Osteoblast (primary cell): ENCODE data around the gene WDR72. TPM values are rescaled to one million over a fixed set of nuclear protein-coding genes. Genes with fewer than 3 reads are reported as not detected.

Source experiments
- DNase-seq: peaks from one replicate; pipeline ENCODE4 v3.0.0; 2011; ENCODE audit warnings: low spot score, mixed read lengths; ENCODE audit not compliant: insufficient read length; ENCODE audit errors: missing footprints
- H2AFZ ChIP-seq: 2 replicates; pipeline ENCODE4 v1.6.0; 2011; ENCODE audit warnings: mild to moderate bottlenecking, low read length
- H3K27ac ChIP-seq: 2 replicates; pipeline ENCODE4 v1.5.1; 2011; ENCODE audit warnings: mild to moderate bottlenecking, low read depth, low read length, moderate library complexity
- H3K27me3 ChIP-seq: 2 replicates; pipeline ENCODE4 v1.6.0; 2012; ENCODE audit warnings: mild to moderate bottlenecking, control low read depth, inconsistent platforms, low read length, moderate library complexity; ENCODE audit not compliant: insufficient read depth
- H3K36me3 ChIP-seq: 2 replicates; pipeline ENCODE4 v1.5.1; 2011; ENCODE audit warnings: mild to moderate bottlenecking, low read length, control low read depth, moderate library complexity; ENCODE audit not compliant: insufficient read depth
- H3K4me1 ChIP-seq: 2 replicates; pipeline ENCODE4 v1.5.1; 2011; ENCODE audit warnings: mild to moderate bottlenecking, low read length, control low read depth, moderate library complexity; ENCODE audit not compliant: insufficient read depth
- H3K4me2 ChIP-seq: 2 replicates; pipeline ENCODE4 v1.6.0; 2011; ENCODE audit warnings: mild to moderate bottlenecking, low read length; ENCODE audit not compliant: insufficient read depth
- H3K4me3 ChIP-seq: fragments of 200-600 bp; sonication (generic); 3 replicates; pipeline ENCODE4 v1.5.1; 2012; ENCODE audit warnings: mild to moderate bottlenecking, low read length, inconsistent platforms; ENCODE audit not compliant: insufficient read depth
- H3K79me2 ChIP-seq: 2 replicates; pipeline ENCODE4 v1.6.0; 2012; ENCODE audit warnings: mild to moderate bottlenecking, low read length, control low read depth, inconsistent platforms; ENCODE audit not compliant: insufficient read depth
- H3K9me3 ChIP-seq: 2 replicates; pipeline ENCODE4 v1.5.1; 2011; ENCODE audit warnings: low read depth, low read length, control low read depth
- H4K20me1 ChIP-seq: 2 replicates; pipeline ENCODE4 v1.6.0; 2012; ENCODE audit warnings: mild to moderate bottlenecking, low read length, control low read depth; ENCODE audit not compliant: insufficient read depth
- CTCF ChIP-seq: IDR thresholded peaks from 2 replicates; pipeline ENCODE4 v1.5.1; 2011; ENCODE audit warnings: mild to moderate bottlenecking, low read depth, low read length, moderate library complexity; ENCODE audit errors: extremely low read depth
- total RNA-seq: library from RNA; depleted of rRNA; stranded (reverse); fragments of >200 nt; gene quantifications from 2 replicates; pipeline ENCODE4 v1.2.3, GENCODE V29; 2012

Gene WDR72
- not detected in 2 replicates for total RNA-seq

DNA sequence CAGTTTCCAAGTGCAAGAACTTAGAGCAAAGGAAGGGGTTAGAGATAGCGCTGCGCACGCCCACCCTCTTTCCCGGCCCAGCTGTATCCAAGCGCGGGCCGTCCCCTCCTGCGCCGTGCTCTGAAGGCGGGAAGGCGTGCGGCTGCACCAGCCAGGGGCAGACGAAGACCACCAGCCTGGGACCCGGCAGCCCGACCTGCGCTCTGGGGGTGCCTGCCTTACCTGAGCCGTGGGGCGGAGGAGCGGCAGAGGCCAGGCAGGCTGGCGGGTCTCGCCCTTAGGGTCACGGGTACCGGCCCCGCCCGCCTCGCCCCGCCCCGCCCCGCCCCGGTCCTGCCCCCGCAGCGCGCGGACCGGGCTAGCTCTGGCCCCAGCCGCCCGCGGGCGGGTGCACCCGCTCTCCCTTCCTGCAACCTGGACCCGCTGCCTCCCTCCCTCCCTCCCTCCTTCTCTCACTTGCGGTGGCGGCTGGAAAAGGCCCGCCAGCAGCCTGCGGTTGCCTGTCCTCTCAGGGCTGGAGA, at the start of gene WDR72:
TSS of gene WDR72 (minus strand) at position 253 of the 521 bp plus-strand sequence. CDS start 26,514 bp downstream, outside the sequence.
- no peaks in the 10 kb centered on the region for H3K4me1 ChIP-seq
- no peaks in the 10 kb centered on the region for H3K9me3 ChIP-seq
- H3K79me2 ChIP-seq: no peaks in the 10 kb centered on the region
- no peak within 1 kb of the TSS for H3K4me3 ChIP-seq
- H2AFZ ChIP-seq: no peak within 1 kb of the TSS
- H3K27ac ChIP-seq: no peak within 1 kb of the TSS
- no peak for TF ChIP-seq CTCF
- H3K4me2 ChIP-seq: no peak within 1 kb of the TSS
- no peaks in the 10 kb centered on the region for H4K20me1 ChIP-seq
- DNase-seq: no peak
- H3K36me3 ChIP-seq: no peaks in the 10 kb centered on the region
- H3K27me3 ChIP-seq: no peaks in the 10 kb centered on the region

DNA sequence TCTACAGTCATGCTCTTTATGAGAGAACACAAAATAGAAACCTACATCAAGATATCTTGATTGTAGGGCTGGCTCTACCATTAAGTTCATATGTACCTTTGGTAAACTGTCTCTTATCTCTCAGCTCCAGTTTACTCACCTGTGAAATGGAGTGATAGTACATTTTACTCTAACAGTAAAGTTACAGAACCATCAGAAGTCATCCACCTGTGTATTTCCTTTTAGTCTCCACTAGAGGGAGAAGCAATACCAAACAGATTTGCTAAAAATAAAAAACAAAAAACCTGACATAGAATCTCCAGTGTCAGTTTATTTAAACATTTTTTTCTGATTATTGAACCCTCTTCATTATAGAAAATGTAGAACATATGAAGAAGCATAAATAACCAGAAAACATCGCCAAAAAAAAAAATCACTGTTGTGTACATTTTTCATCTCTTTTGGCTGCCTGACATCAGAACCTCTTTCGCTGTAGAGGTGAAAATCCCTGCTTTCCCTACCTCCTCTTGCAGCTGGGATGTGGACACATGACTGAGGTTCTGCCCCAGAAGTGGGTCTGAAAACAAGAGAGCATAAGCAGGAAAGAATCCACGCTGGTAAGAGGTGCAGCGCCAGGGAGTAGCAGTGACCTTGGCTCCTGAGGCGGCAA, 48.7 kb upstream of the WDR72 start:
- Histone ChIP-seq H3K79me2 (no peaks in the 10 kb centered on the region), H4K20me1 (no peaks in the 10 kb centered on the region), H3K27ac (no peak overlapping the region), H3K9me3 (no peaks in the 10 kb centered on the region), H3K36me3 (no peaks in the 10 kb centered on the region), H2AFZ (no peak overlapping the region), H3K4me1 (no peaks in the 10 kb centered on the region), H3K27me3 (no peaks in the 10 kb centered on the region), H3K4me3 (no peak overlapping the region), H3K4me2 (no peak overlapping the region)
- peak; percentile 45 for TF ChIP-seq CTCF
- DNase-seq: no peak

DNA sequence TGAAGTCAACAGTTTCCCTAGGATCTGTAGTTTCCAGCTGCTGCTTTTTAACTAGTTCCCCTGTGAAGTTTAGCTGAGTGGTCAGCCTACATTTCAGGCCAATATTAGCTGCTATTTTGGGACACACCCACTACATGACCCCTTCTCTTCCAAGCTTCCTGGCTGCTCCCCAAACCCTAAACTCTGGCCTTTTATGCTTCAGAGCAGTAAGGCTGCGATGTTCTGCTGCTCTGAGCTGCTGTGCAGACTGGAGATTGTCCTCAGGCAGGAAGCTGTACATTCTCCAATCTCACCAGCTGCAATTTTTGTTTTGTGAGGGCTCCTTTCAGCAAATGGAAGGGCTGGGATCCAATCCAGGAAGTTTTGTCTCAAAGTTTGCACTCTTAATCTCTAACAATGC, 48.0 kb upstream of the WDR72 start:
- TF ChIP-seq CTCF: no peak
- Histone ChIP-seq H3K4me3 (no peak overlapping the region), H3K79me2 (no peaks in the 10 kb centered on the region), H3K27me3 (no peaks in the 10 kb centered on the region), H2AFZ (no peak overlapping the region), H3K4me1 (no peaks in the 10 kb centered on the region), H3K27ac (no peak overlapping the region), H3K36me3 (no peaks in the 10 kb centered on the region), H4K20me1 (no peaks in the 10 kb centered on the region), H3K9me3 (no peaks in the 10 kb centered on the region), H3K4me2 (no peak overlapping the region)
- no peak for DNase-seq

GRCh38 chr15:53802672-53803071, 43.2 kb upstream of the WDR72 start:
- H3K36me3 ChIP-seq: no peaks in the 10 kb centered on the region
- no peaks in the 10 kb centered on the region for H3K79me2 ChIP-seq
- H4K20me1 ChIP-seq: no peaks in the 10 kb centered on the region
- H3K9me3 ChIP-seq: no peaks in the 10 kb centered on the region
- H2AFZ ChIP-seq: no peak overlapping the region
- no peak overlapping the region for H3K4me3 ChIP-seq
- no peak overlapping the region for H3K4me2 ChIP-seq
- H3K27me3 ChIP-seq: no peaks in the 10 kb centered on the region
- no peaks in the 10 kb centered on the region for H3K4me1 ChIP-seq
- TF ChIP-seq CTCF: no peak
- H3K27ac ChIP-seq: no peak overlapping the region
- no peak for DNase-seq
